ENCODE results near the gene PLEKHM1. TPM values are rescaled to one million over a fixed set of nuclear protein-coding genes. Genes with fewer than 3 reads are reported as not detected.

PLEKHM1 gene
- polyA plus RNA-seq, 6 donors from 2014 or later, result 6.3 to 19.6 (median 16.2) TPM

GRCh38 chr17:45432405-45433158, 57.9 kb downstream of the PLEKHM1 start, which contains the start of gene ARHGAP27:
Gene ARHGAP27 (minus strand): TSS chr17:45432870. CDS start chr17:45430279, 2,591 bp downstream.
- no peaks in the 10 kb centered on the region for H3K9me3 Mint-ChIP-seq
- DNase-seq (no peak), ATAC-seq (ENCODE audit: low read depth in 2 of 2) (no peak)
- no peaks in the 10 kb centered on the region for H3K27me3 Mint-ChIP-seq
- peaks cover 26 to 39% (median 28%) of the 10 kb centered on the region in 3 donors for H3K4me1 Mint-ChIP-seq
- H3K27ac Mint-ChIP-seq, result peak within 1 kb of the TSS in 2 of 6 donors; percentile 36 to 77
- peak within 1 kb of the TSS; percentile 84 to 93 (median 86) for H3K4me3 Mint-ChIP-seq
- peaks cover 0 to 2% of the 10 kb centered on the region in 2 donors for H3K36me3 Mint-ChIP-seq

DNA sequence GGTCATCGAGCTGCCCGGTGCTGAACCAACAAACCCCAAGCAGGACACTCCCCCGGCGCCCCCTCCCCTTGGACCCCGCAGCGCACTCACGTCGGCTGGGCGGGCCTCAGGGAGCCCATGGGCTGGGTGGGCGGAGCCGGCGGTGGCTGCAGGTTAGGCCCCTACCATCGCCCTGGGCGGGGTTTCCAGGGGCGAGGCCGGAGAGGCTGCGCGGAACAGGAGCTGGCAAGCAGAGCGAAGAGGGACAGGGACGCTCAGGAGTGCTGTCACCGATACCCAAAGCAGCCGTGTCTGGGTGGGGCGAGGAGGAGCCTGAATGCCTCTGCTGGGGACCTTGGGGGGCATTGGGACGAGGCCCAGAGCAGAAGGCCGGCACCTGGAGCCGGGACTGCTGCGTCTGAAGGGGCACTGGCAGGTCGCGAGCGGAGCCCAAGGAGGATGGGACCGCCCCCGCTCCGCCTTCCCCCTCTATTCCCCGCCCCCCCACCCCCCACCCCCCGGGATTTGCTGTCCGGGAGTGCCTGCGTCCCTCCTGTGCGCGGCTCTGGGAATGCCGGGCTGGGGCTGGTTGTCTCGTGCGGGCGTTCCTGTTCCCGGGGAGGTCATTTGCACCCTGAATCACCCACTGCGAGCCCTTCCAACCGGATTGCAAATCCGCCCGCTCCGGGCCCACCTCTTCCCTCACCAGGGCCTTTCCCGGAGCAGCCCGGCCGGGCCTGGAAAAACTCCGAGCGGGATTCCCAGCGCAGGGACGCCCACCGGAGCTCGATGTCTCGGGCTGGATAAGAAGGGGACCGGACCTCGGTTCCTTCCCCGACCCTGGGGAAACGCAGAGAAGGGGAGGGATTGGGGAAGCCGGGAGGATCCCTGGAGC, 58.8 kb downstream of the PLEKHM1 start:
- Mint-ChIP-seq H3K9me3 (no peaks in the 10 kb centered on the region), H3K36me3 (no peaks in the 10 kb centered on the region), H3K4me3 (peak overlapping the region; percentile 84 to 93 (median 86)), H3K27me3 (no peaks in the 10 kb centered on the region), H3K4me1 (peaks cover 26 to 47% (median 31%) of the 10 kb centered on the region in 3 donors), H3K27ac (peak overlapping the region in 3 of 6 donors; percentile 36 to 77 (median 73))
- DNase-seq (peak; percentile 56), ATAC-seq (ENCODE audit: low read depth in 2 of 2) (peak; percentile 26 to 31)

DNA sequence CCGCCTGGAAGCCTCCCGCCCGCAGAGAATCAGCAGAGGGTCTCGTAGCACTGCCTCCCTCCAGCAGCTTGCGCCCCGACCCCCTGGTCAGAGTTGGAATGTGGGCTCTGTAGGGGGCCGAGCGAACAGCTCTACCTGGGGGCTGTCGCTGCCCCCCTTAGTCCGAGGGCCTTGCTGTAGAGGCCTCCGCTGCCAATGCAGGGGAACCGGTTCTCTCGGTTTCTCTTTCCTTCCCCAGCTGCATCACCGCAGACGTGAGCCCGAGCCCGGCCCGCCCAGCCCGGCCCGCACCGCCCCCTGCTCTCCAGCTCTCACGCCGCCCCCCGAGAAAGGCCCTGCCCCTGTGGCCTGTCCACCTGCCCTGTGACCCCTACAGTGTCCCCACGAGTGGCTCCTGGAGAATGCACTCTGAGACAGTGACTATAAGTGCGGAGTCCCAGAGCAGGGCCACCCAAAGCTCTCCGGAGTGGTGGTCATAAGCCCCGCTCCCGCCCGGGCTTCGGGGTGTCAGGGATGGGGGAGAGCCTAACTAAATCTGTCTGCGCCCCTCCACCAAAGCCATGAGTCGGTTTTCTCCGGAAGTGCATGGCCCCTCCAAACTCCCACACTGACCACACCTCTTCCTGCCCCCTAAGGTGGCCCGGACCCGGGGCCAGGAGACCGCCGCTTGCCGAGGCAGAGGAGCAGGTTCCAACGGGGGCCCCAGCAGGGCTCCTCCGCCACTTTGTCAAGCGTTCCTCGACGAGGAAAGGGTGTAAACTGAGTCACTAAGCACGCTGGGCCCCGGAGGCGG, 59.6 kb downstream of the PLEKHM1 start:
- ATAC-seq (ENCODE audit: low read depth in 2 of 2) (peak; percentile 43 to 49), DNase-seq (peak; percentile 60)
- H3K4me3 Mint-ChIP-seq, result peak overlapping the region; percentile 84 to 93 (median 86)
- no peaks in the 10 kb centered on the region for H3K9me3 Mint-ChIP-seq
- peak overlapping the region in 4 of 6 donors; percentile 77 to 91 (median 84) for H3K27ac Mint-ChIP-seq
- H3K4me1 Mint-ChIP-seq, result peaks cover 30 to 51% (median 31%) of the 10 kb centered on the region in 3 donors
- no peaks in the 10 kb centered on the region for H3K36me3 Mint-ChIP-seq
- H3K27me3 Mint-ChIP-seq, result no peaks in the 10 kb centered on the region

DNA sequence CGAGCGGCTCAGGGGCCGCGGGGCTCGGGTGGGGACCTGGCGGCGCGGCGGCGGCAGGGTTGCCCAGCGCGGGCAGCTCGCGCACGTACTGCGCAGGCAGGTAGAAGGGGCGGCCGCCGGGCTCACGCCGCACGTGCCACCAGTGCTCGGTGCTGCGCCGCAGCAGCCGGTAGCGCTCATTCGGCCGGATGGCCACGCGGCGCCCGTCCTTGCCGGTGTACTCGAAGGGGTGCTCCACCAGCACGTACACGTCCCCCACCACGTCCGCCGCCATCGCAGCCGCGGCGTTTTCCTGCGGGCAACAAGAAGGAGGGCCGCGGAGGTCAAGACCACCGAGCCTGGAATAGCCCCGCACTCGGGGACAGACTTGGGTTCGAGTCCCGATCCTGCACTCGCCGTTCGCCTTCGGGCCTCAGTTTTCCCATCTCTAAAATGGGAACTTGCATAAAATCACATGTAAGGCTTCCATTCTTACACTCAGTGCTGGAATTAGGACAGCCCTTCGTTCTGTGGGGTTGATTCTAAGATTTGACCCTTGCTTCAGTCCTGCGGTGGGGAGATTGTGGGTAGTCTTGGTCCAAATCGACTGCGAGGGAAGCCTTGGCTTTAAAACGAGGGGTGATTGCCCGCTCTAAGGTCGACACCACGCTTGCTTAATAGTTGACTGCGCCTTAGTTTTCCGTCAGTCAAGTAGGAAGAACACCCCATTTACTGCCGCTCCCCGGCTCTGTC, 60.3 kb downstream of the PLEKHM1 start:
- H3K27me3 Mint-ChIP-seq, result no peaks in the 10 kb centered on the region
- H3K36me3 Mint-ChIP-seq, result no peaks in the 10 kb centered on the region
- peak overlapping the region in 3 of 6 donors; percentile 82 to 91 (median 86) for H3K27ac Mint-ChIP-seq
- no peak for DNase-seq
- H3K4me3 Mint-ChIP-seq, result peak overlapping the region; percentile 84 to 93 (median 86)
- H3K4me1 Mint-ChIP-seq, result peaks cover 30 to 45% (median 31%) of the 10 kb centered on the region in 3 donors
- ATAC-seq (ENCODE audit: low read depth in 2 of 2), result no peak
- no peaks in the 10 kb centered on the region for H3K9me3 Mint-ChIP-seq

GRCh38 chr17:45429339-45430005, 61.0 kb downstream of the PLEKHM1 start:
- peaks cover 30 to 47% (median 31%) of the 10 kb centered on the region in 3 donors for H3K4me1 Mint-ChIP-seq
- H3K9me3 Mint-ChIP-seq, result no peaks in the 10 kb centered on the region
- H3K27ac Mint-ChIP-seq, result peak overlapping the region; percentile 64 to 97 (median 94)
- no peak for ATAC-seq (ENCODE audit: low read depth in 2 of 2)
- peak overlapping the region; percentile 80 to 96 (median 92) for H3K4me3 Mint-ChIP-seq
- H3K36me3 Mint-ChIP-seq, result no peaks in the 10 kb centered on the region
- no peak for DNase-seq
- H3K27me3 Mint-ChIP-seq, result no peaks in the 10 kb centered on the region

DNA sequence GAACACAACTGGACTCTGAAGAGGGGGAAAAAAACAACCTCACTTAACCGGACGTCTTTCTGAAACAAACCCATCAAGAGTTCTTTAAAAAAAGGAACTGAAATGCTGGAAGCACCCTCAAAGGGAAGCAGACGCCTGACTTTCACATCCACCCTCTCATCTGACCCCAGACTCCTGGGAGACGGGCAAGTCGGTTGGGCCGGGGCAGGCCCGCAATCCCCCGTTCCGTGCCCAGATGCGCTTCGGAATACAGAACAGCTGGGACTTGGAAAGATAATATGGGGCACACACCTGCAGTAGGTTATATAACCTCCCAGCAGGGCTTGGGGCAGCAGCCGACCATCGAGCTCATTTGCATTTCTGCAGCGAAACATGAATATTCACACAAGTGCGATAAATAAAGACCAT, 61.6 kb downstream of the PLEKHM1 start:
- Mint-ChIP-seq H3K9me3 (no peaks in the 10 kb centered on the region), H3K4me3 (peak overlapping the region; percentile 80 to 96 (median 92)), H3K4me1 (peaks cover 30 to 51% (median 31%) of the 10 kb centered on the region in 3 donors), H3K36me3 (no peaks in the 10 kb centered on the region), H3K27ac (peak overlapping the region; percentile 64 to 97 (median 94)), H3K27me3 (no peaks in the 10 kb centered on the region)
- ATAC-seq (ENCODE audit: low read depth in 2 of 2) (peak; percentile 53 to 55), DNase-seq (peak; percentile 77)

GRCh38 chr17:45428050-45428617, 62.4 kb downstream of the PLEKHM1 start:
- peak; percentile 70 to 72 for ATAC-seq (ENCODE audit: low read depth in 2 of 2)
- Mint-ChIP-seq H3K9me3 (no peaks in the 10 kb centered on the region), H3K27me3 (no peaks in the 10 kb centered on the region), H3K4me3 (peak overlapping the region; percentile 80 to 96 (median 92)), H3K4me1 (peaks cover 29 to 51% (median 33%) of the 10 kb centered on the region in 3 donors), H3K27ac (peak overlapping the region; percentile 79 to 97 (median 94)), H3K36me3 (no peaks in the 10 kb centered on the region)
- peak; percentile 83 for DNase-seq

DNA sequence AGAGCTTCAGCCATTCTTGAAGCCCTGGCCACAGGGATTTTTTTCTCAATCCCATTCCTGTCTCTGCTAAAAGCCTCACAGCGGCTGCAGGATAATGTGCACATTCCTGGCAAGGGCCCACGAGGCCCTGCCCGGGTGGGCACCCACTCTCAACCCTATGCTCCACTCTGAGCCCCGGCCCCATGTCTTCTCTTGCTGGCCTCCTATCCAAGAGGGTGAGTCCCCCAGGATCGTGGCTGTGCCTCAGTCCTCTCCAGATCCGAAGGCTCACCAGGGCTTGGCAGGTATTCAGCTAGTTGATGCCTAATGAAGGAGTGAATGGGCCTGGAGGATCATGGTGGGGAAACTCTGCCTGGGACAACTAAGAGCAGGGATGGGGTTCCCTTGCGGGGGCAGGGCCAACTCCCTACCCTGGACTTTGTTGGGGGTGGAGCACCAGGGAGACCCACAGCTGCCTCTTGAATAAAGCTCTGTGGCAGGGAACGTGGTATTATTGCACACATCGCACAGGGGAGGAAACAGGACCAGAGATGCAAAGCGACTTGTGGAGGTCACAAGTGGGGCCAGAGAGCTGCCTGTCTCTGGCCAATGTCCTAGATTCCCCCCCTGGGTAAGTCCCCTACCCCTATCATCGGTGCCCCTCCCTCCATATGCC, 63.2 kb downstream of the PLEKHM1 start:
- no peak for DNase-seq
- H3K36me3 Mint-ChIP-seq, result no peaks in the 10 kb centered on the region
- no peaks in the 10 kb centered on the region for H3K9me3 Mint-ChIP-seq
- H3K27ac Mint-ChIP-seq, result peak overlapping the region in 3 of 6 donors; percentile 15 to 89 (median 24)
- no peak for ATAC-seq (ENCODE audit: low read depth in 2 of 2)
- peaks cover 28 to 51% (median 33%) of the 10 kb centered on the region in 3 donors for H3K4me1 Mint-ChIP-seq
- no peaks in the 10 kb centered on the region for H3K27me3 Mint-ChIP-seq
- H3K4me3 Mint-ChIP-seq, result peak overlapping the region in 4 of 8 donors; percentile 20 to 92 (median 69)

- DNase-seq (no peak), ATAC-seq (ENCODE audit: low read depth in 2 of 2) (no peak)
- Mint-ChIP-seq H3K36me3 (no peaks in the 10 kb centered on the region), H3K27me3 (no peaks in the 10 kb centered on the region), H3K4me1 (peaks cover 28 to 49% (median 31%) of the 10 kb centered on the region in 3 donors), H3K4me3 (peak overlapping the region in 2 of 8 donors; percentile 19 to 59), H3K27ac (peak overlapping the region in 4 of 6 donors; percentile 15 to 80 (median 56)), H3K9me3 (no peaks in the 10 kb centered on the region)
Observed at GRCh38 chr17:45426561-45426960, 64.0 kb downstream of the PLEKHM1 start.

- Mint-ChIP-seq H3K9me3 (no peaks in the 10 kb centered on the region), H3K36me3 (no peaks in the 10 kb centered on the region), H3K4me3 (no peak overlapping the region), H3K27me3 (no peaks in the 10 kb centered on the region), H3K4me1 (peaks cover 26 to 43% (median 28%) of the 10 kb centered on the region in 3 donors), H3K27ac (peak overlapping the region in 1 of 6 donors; percentile 60)
- DNase-seq (no peak), ATAC-seq (ENCODE audit: low read depth in 2 of 2) (no peak)
Observed at GRCh38 chr17:45425984-45426413, 64.5 kb downstream of the PLEKHM1 start.
